Measurements from ENCODE around the gene RBCK1.

Gene RBCK1

GRCh38 chr20:415820-416322, 7.8 kb downstream of the RBCK1 start:
- H3K27ac Mint-ChIP-seq = peak overlapping the region; percentile 31
- H3K4me1 Mint-ChIP-seq (ENCODE audit: low read depth) = peaks cover 35% of the 10 kb centered on the region
- peaks cover 49% of the 10 kb centered on the region for H3K36me3 Mint-ChIP-seq (ENCODE audit: low read depth)
- H3K27me3 Mint-ChIP-seq (ENCODE audit: low read depth) = no peaks in the 10 kb centered on the region
- H3K4me3 Mint-ChIP-seq = no peak overlapping the region
- no peaks in the 10 kb centered on the region for H3K9me3 Mint-ChIP-seq

GRCh38 chr20:416950-417800, 9.1 kb downstream of the RBCK1 start:
- Mint-ChIP-seq H3K4me3 (no peak overlapping the region), H3K9me3 (no peaks in the 10 kb centered on the region), H3K4me1 (ENCODE audit: low read depth) (peaks cover 28% of the 10 kb centered on the region), H3K27me3 (ENCODE audit: low read depth) (no peaks in the 10 kb centered on the region), H3K27ac (no peak overlapping the region), H3K36me3 (ENCODE audit: low read depth) (peaks cover 51% of the 10 kb centered on the region)

- no peak overlapping the region for H3K27ac Mint-ChIP-seq
- H3K4me1 Mint-ChIP-seq (ENCODE audit: low read depth) = peaks cover 24% of the 10 kb centered on the region
- H3K27me3 Mint-ChIP-seq (ENCODE audit: low read depth) = no peaks in the 10 kb centered on the region
- H3K4me3 Mint-ChIP-seq = no peak overlapping the region
- H3K9me3 Mint-ChIP-seq = no peaks in the 10 kb centered on the region
- peaks cover 49% of the 10 kb centered on the region for H3K36me3 Mint-ChIP-seq (ENCODE audit: low read depth)
Observed at GRCh38 chr20:417801-418342, 9.8 kb downstream of the RBCK1 start.

- H3K4me3 Mint-ChIP-seq = no peak overlapping the region
- H3K36me3 Mint-ChIP-seq (ENCODE audit: low read depth) = peaks cover 47% of the 10 kb centered on the region
- H3K27ac Mint-ChIP-seq = no peak overlapping the region
- no peaks in the 10 kb centered on the region for H3K9me3 Mint-ChIP-seq
- H3K27me3 Mint-ChIP-seq (ENCODE audit: low read depth) = no peaks in the 10 kb centered on the region
- peaks cover 18% of the 10 kb centered on the region for H3K4me1 Mint-ChIP-seq (ENCODE audit: low read depth)
Observed at GRCh38 chr20:418858-419365, 10.8 kb downstream of the RBCK1 start.

GRCh38 chr20:419556-420165, 11.6 kb downstream of the RBCK1 start:
- H3K4me3 Mint-ChIP-seq = no peak overlapping the region
- peaks cover 55% of the 10 kb centered on the region for H3K36me3 Mint-ChIP-seq (ENCODE audit: low read depth)
- no peaks in the 10 kb centered on the region for H3K9me3 Mint-ChIP-seq
- peaks cover 23% of the 10 kb centered on the region for H3K4me1 Mint-ChIP-seq (ENCODE audit: low read depth)
- no peak overlapping the region for H3K27ac Mint-ChIP-seq
- H3K27me3 Mint-ChIP-seq (ENCODE audit: low read depth) = no peaks in the 10 kb centered on the region

- H3K27ac Mint-ChIP-seq = no peak overlapping the region
Observed at GRCh38 chr20:420166-420620, 12.1 kb downstream of the RBCK1 start.

GRCh38 chr20:420721-421574, 12.8 kb downstream of the RBCK1 start:
- Mint-ChIP-seq H3K9me3 (no peaks in the 10 kb centered on the region), H3K4me1 (ENCODE audit: low read depth) (peaks cover 19% of the 10 kb centered on the region), H3K27me3 (ENCODE audit: low read depth) (no peaks in the 10 kb centered on the region), H3K36me3 (ENCODE audit: low read depth) (peaks cover 55% of the 10 kb centered on the region), H3K4me3 (no peak overlapping the region), H3K27ac (no peak overlapping the region)

More at GRCh38 chr20:420166-420620, 12.1 kb downstream of the RBCK1 start:
- no peak overlapping the region for H3K4me3 Mint-ChIP-seq
- H3K9me3 Mint-ChIP-seq = no peaks in the 10 kb centered on the region
- peaks cover 60% of the 10 kb centered on the region for H3K36me3 Mint-ChIP-seq (ENCODE audit: low read depth)
- no peaks in the 10 kb centered on the region for H3K27me3 Mint-ChIP-seq (ENCODE audit: low read depth)
- peaks cover 24% of the 10 kb centered on the region for H3K4me1 Mint-ChIP-seq (ENCODE audit: low read depth)

- peaks cover 58% of the 10 kb centered on the region for H3K36me3 Mint-ChIP-seq (ENCODE audit: low read depth)
- H3K27me3 Mint-ChIP-seq (ENCODE audit: low read depth) = no peaks in the 10 kb centered on the region
- H3K4me1 Mint-ChIP-seq (ENCODE audit: low read depth) = peaks cover 22% of the 10 kb centered on the region
- no peaks in the 10 kb centered on the region for H3K9me3 Mint-ChIP-seq
- peak overlapping the region; percentile 8 for H3K27ac Mint-ChIP-seq
- H3K4me3 Mint-ChIP-seq = no peak overlapping the region
Observed at GRCh38 chr20:421685-422250, 13.7 kb downstream of the RBCK1 start.

GRCh38 chr20:426566-426965, 18.5 kb downstream of the RBCK1 start:
- Mint-ChIP-seq H3K4me1 (ENCODE audit: low read depth) (peaks cover 18% of the 10 kb centered on the region), H3K36me3 (ENCODE audit: low read depth) (peaks cover 53% of the 10 kb centered on the region), H3K27ac (peak overlapping the region; percentile 20), H3K9me3 (no peaks in the 10 kb centered on the region), H3K27me3 (ENCODE audit: low read depth) (no peaks in the 10 kb centered on the region), H3K4me3 (no peak overlapping the region)

GRCh38 chr20:427401-427800, 19.3 kb downstream of the RBCK1 start:
- Mint-ChIP-seq H3K36me3 (ENCODE audit: low read depth) (peaks cover 46% of the 10 kb centered on the region), H3K27me3 (ENCODE audit: low read depth) (no peaks in the 10 kb centered on the region), H3K4me3 (no peak overlapping the region), H3K9me3 (no peaks in the 10 kb centered on the region), H3K27ac (no peak overlapping the region), H3K4me1 (ENCODE audit: low read depth) (peaks cover 21% of the 10 kb centered on the region)

GRCh38 chr20:427849-428657, 20.0 kb downstream of the RBCK1 start:
- no peak overlapping the region for H3K4me3 Mint-ChIP-seq
- no peak overlapping the region for H3K27ac Mint-ChIP-seq
- no peaks in the 10 kb centered on the region for H3K9me3 Mint-ChIP-seq
- H3K36me3 Mint-ChIP-seq (ENCODE audit: low read depth) = peaks cover 45% of the 10 kb centered on the region
- peaks cover 23% of the 10 kb centered on the region for H3K4me1 Mint-ChIP-seq (ENCODE audit: low read depth)
- H3K27me3 Mint-ChIP-seq (ENCODE audit: low read depth) = no peaks in the 10 kb centered on the region

- H3K36me3 Mint-ChIP-seq (ENCODE audit: low read depth) = peaks cover 48% of the 10 kb centered on the region
- H3K27ac Mint-ChIP-seq = no peak overlapping the region
- H3K4me1 Mint-ChIP-seq (ENCODE audit: low read depth) = peaks cover 30% of the 10 kb centered on the region
Observed at GRCh38 chr20:428658-429200, 20.6 kb downstream of the RBCK1 start.

More at GRCh38 chr20:428658-429200, 20.6 kb downstream of the RBCK1 start:
- Mint-ChIP-seq H3K27me3 (ENCODE audit: low read depth) (no peaks in the 10 kb centered on the region), H3K4me3 (no peak overlapping the region), H3K9me3 (no peaks in the 10 kb centered on the region)
